MM.1S (cell line): ENCODE data around the gene KDELR3.

Source experiments
- DNase-seq: peaks from one replicate; pipeline ENCODE4 v3.0.0-alpha.2; 2015
- H2AFZ ChIP-seq: fragments of 300-600 bp; sonication (generic); 2 replicates; pipeline ENCODE4 v1.6.0; 2016; ENCODE audit warnings: antibody characterized with exemption, low read length
- H3F3A ChIP-seq: fragments of 300-600 bp; sonication (generic); 2 replicates; pipeline ENCODE4 v1.6.1; 2016; ENCODE audit warnings: mild to moderate bottlenecking, antibody characterized with exemption, low read length, moderate library complexity, mixed read lengths; ENCODE audit not compliant: insufficient read depth
- H3K27ac ChIP-seq: fragments of 300-600 bp; sonication (generic); 2 replicates; pipeline ENCODE4 v1.5.1; 2016; ENCODE audit warnings: mild to moderate bottlenecking, low read length
- H3K27me3 ChIP-seq: fragments of 300-600 bp; sonication (generic); replicated peaks from 2 replicates; pipeline ENCODE4 v1.6.0; 2016; ENCODE audit warnings: low read length; ENCODE audit not compliant: insufficient read depth
- H3K36me3 ChIP-seq: fragments of 300-600 bp; sonication (generic); replicated peaks from 2 replicates; pipeline ENCODE4 v1.6.1; 2016; ENCODE audit warnings: mild to moderate bottlenecking, low read length, mixed read lengths; ENCODE audit not compliant: insufficient read depth
- H3K4me1 ChIP-seq: fragments of 300-600 bp; sonication (generic); 2 replicates; pipeline ENCODE4 v1.6.1; 2016; ENCODE audit warnings: low read length, mixed read lengths
- H3K4me2 ChIP-seq: fragments of 300-600 bp; sonication (generic); 2 replicates; pipeline ENCODE4 v1.6.0; 2016; ENCODE audit warnings: low read depth, low read length
- H3K4me3 ChIP-seq: fragments of 300-600 bp; sonication (generic); 2 replicates; pipeline ENCODE4 v1.5.1; 2016; ENCODE audit warnings: low read length, mixed read lengths
- H3K79me2 ChIP-seq: fragments of 300-600 bp; sonication (generic); 2 replicates; pipeline ENCODE4 v1.6.1; 2016; ENCODE audit warnings: mixed run types, low read length, mixed read lengths
- H3K9ac ChIP-seq: fragments of 300-600 bp; sonication (generic); 2 replicates; pipeline ENCODE4 v1.6.1; 2016; ENCODE audit warnings: low read length, mixed read lengths
- H3K9me2 ChIP-seq: fragments of 300-600 bp; sonication (generic); replicated peaks from 2 replicates; pipeline ENCODE4 v1.6.1; 2016; ENCODE audit warnings: mild to moderate bottlenecking, low read length, mixed read lengths; ENCODE audit not compliant: insufficient read depth
- H3K9me3 ChIP-seq: fragments of 300-600 bp; sonication (generic); replicated peaks from 2 replicates; pipeline ENCODE4 v1.6.1; 2016; ENCODE audit warnings: mild to moderate bottlenecking, low read length, mixed read lengths; ENCODE audit not compliant: insufficient read depth
- H4K20me1 ChIP-seq: fragments of 300-600 bp; sonication (generic); 2 replicates; pipeline ENCODE4 v1.6.1; 2016; ENCODE audit warnings: mild to moderate bottlenecking, low read length, moderate library complexity, mixed read lengths; ENCODE audit not compliant: insufficient read depth
- CTCF ChIP-seq: fragments of 300-600 bp; sonication (generic); IDR thresholded peaks from 2 replicates; pipeline ENCODE4 v1.5.1; 2016; ENCODE audit warnings: antibody characterized with exemption, low read length, mixed read lengths
- EZH2 ChIP-seq: fragments of 300-600 bp; sonication (generic); optimal IDR thresholded peaks from 2 replicates; pipeline ENCODE3; 2017; ENCODE audit warnings: low read depth, mild to moderate bottlenecking, antibody characterized with exemption, low read length, mixed read lengths
- EZH2phosphoT487 ChIP-seq: fragments of 300-600 bp; sonication (generic); IDR thresholded peaks from 2 replicates; pipeline ENCODE4 v1.6.1; 2018; ENCODE audit warnings: antibody characterized with exemption, low read length

KDELR3 gene

GRCh38 chr22:38497869-38498268, 30.0 kb downstream of the KDELR3 start:
- TF ChIP-seq CTCF (no peak), EZH2phosphoT487 (no peak), EZH2 (no peak)
- no peak overlapping the region for H3K27ac ChIP-seq
- no peaks in the 10 kb centered on the region for H3K27me3 ChIP-seq
- peaks cover 56% of the 10 kb centered on the region for H3K36me3 ChIP-seq
- no peak overlapping the region for H3K4me2 ChIP-seq
- H3K9me2 ChIP-seq: no peaks in the 10 kb centered on the region
- H3K9me3 ChIP-seq: no peaks in the 10 kb centered on the region
- H3K4me1 ChIP-seq: peaks cover 17% of the 10 kb centered on the region; the same call in 1 of the 2 replicates
- no peak overlapping the region for H3K9ac ChIP-seq
- H3F3A ChIP-seq: peaks cover 21% of the 10 kb centered on the region; the same call in 1 of the 2 replicates
- peaks cover 51% of the 10 kb centered on the region for H4K20me1 ChIP-seq
- peaks cover 98% of the 10 kb centered on the region for H3K79me2 ChIP-seq
- H3K4me3 ChIP-seq: no peak overlapping the region
- no peak overlapping the region for H2AFZ ChIP-seq
- no peak for DNase-seq

GRCh38 chr22:38501797-38502672, 34.1 kb downstream of the KDELR3 start:
- Histone ChIP-seq H3K9ac (no peak overlapping the region), H3K4me1 (peaks cover 20% of the 10 kb centered on the region), H3K9me2 (no peaks in the 10 kb centered on the region), H3K36me3 (peaks cover 22% of the 10 kb centered on the region), H3K9me3 (no peaks in the 10 kb centered on the region), H2AFZ (no peak overlapping the region), H3F3A (peaks cover 9% of the 10 kb centered on the region; the same call in 1 of the 2 replicates), H3K27ac (no peak overlapping the region), H3K27me3 (no peaks in the 10 kb centered on the region), H3K4me3 (no peak overlapping the region), H3K4me2 (no peak overlapping the region), H4K20me1 (peaks cover 46% of the 10 kb centered on the region), H3K79me2 (peaks cover 91% of the 10 kb centered on the region)
- DNase-seq: no peak
- TF ChIP-seq EZH2phosphoT487 (no peak), EZH2 (no peak), CTCF (no peak)

GRCh38 chr22:38503021-38503420, 35.1 kb downstream of the KDELR3 start:
- Histone ChIP-seq H3K4me2 (peak overlapping the region; percentile 97), H3K9me3 (no peaks in the 10 kb centered on the region), H3K79me2 (peaks cover 81% of the 10 kb centered on the region), H3K9me2 (no peaks in the 10 kb centered on the region), H3K4me3 (no peak overlapping the region), H3F3A (peaks cover 9% of the 10 kb centered on the region; the same call in 1 of the 2 replicates), H3K4me1 (peaks cover 18% of the 10 kb centered on the region), H2AFZ (no peak overlapping the region), H3K36me3 (peaks cover 17% of the 10 kb centered on the region), H3K27me3 (no peaks in the 10 kb centered on the region), H3K9ac (no peak overlapping the region), H3K27ac (no peak overlapping the region), H4K20me1 (peaks cover 42% of the 10 kb centered on the region)
- TF ChIP-seq EZH2phosphoT487 (no peak), EZH2 (no peak), CTCF (no peak)
- DNase-seq: no peak
